Measurements from ENCODE around the gene PTPRA.

PTPRA gene

DNA sequence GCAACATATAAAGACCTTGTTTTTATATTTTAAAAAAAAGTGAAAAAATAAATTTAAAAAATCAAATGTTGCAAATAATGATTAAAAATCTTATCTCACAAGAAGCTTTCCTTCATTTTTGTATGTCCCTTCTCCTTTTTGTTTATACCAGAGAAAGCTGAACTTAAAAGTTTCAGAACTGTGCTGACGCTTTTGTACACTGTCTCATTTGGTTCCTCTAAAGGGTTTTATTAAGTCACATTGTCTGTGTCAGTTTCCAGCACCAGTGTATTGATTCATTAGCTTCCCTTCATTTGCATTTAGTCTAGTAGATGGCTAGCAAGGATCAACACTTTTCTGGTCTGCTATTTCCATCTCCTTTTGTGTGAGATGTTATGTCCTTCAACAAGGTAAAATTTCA lies 39.5 kb upstream of the PTPRA start:
- H3K4me3 ChIP-seq (ENCODE audit: low read depth, low read length) = no peak overlapping the region
- TF ChIP-seq, protein P1, sequence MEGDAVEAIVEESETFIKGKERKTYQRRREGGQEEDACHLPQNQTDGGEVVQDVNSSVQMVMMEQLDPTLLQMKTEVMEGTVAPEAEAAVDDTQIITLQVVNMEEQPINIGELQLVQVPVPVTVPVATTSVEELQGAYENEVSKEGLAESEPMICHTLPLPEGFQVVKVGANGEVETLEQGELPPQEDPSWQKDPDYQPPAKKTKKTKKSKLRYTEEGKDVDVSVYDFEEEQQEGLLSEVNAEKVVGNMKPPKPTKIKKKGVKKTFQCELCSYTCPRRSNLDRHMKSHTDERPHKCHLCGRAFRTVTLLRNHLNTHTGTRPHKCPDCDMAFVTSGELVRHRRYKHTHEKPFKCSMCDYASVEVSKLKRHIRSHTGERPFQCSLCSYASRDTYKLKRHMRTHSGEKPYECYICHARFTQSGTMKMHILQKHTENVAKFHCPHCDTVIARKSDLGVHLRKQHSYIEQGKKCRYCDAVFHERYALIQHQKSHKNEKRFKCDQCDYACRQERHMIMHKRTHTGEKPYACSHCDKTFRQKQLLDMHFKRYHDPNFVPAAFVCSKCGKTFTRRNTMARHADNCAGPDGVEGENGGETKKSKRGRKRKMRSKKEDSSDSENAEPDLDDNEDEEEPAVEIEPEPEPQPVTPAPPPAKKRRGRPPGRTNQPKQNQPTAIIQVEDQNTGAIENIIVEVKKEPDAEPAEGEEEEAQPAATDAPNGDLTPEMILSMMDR (IDR thresholded peaks at IDR 0.05; ENCODE audit: low read depth, low read length) = no peak
- TF ChIP-seq MYC (IDR thresholded peaks at IDR 0.05; ENCODE audit: low read depth, low read length) = no peak
- TF ChIP-seq, protein P2, sequence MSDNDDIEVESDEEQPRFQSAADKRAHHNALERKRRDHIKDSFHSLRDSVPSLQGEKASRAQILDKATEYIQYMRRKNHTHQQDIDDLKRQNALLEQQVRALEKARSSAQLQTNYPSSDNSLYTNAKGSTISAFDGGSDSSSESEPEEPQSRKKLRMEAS (IDR thresholded peaks at IDR 0.05; ENCODE audit: low read depth, low read length) = no peak
- TF ChIP-seq POLR2A (IDR thresholded peaks at IDR 0.05; ENCODE audit: extremely low read depth, insufficient read length) = no peak
- no peak for DNase-seq (ENCODE audit: low read depth)

DNA sequence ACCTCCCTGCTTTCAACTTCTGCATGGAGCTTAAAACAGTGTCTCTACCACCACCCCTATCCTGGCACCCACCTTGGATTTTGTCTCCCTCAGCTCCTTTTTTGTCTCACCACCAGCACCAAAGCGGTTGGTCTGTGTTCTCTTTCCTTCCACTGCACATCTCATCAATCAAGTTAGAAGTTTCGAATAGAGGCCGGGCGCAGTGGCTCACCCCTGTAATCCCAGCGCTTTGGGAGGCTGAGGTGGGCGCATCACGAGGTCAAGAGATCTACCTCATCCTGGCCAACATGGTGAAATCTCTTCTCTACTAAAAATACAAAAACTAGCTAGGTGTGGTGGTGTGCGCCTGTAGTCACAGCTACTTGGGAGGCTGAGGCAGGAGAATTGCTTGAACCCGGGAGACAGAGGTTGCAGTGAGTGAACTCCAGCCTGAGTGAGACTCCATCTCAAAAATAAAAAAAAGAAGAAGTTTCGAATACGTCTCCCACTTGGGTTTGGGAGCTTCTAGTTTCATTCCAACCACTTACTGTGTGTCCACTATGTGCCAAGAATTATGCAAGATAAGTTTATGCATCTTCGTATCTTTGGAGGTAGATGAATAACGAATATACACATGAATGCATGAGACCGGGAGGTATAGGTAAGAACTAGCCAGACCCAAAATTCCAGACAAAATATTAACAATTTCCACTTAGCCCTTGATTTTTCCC lies 38.7 kb upstream of the PTPRA start:
- no peak for DNase-seq (ENCODE audit: low read depth)
- H3K4me3 ChIP-seq (ENCODE audit: low read depth, low read length) = no peak overlapping the region
- TF ChIP-seq, protein P1 (IDR thresholded peaks at IDR 0.05; ENCODE audit: low read depth, low read length) = no peak
- TF ChIP-seq POLR2A (IDR thresholded peaks at IDR 0.05; ENCODE audit: extremely low read depth, insufficient read length) = no peak
- TF ChIP-seq, protein P2 (IDR thresholded peaks at IDR 0.05; ENCODE audit: low read depth, low read length) = no peak
- TF ChIP-seq MYC (IDR thresholded peaks at IDR 0.05; ENCODE audit: low read depth, low read length) = no peak

DNA sequence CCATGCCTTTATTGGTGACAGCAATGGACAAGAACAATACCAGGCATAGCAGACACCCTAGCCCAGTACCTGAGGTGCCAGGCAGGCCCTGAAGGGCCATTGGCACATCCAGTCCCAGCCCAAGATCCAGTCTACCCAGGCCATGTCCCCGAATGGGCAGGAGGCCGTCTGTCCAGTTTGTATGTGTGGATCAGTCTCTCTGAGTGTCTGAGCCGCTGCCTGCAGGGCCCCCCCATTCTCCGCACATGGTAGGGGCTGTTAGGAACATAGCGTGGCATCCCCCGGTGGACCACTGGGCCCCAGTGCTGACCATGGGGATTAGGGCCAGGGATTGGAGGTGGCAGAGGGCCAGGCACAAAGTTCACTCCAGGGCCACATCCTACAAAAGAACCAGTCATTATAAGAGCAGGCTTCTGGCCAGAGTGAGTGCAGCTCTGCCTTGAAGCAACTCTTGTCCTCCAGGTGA lies 37.9 kb upstream of the PTPRA start:
- no peak for DNase-seq (ENCODE audit: low read depth)
- no peak overlapping the region for H3K4me3 ChIP-seq (ENCODE audit: low read depth, low read length)
- TF ChIP-seq, protein P1 (IDR thresholded peaks at IDR 0.05; ENCODE audit: low read depth, low read length) = no peak
- TF ChIP-seq, protein P2 (IDR thresholded peaks at IDR 0.05; ENCODE audit: low read depth, low read length) = no peak
- TF ChIP-seq POLR2A (IDR thresholded peaks at IDR 0.05; ENCODE audit: extremely low read depth, insufficient read length) (no peak), MYC (IDR thresholded peaks at IDR 0.05; ENCODE audit: low read depth, low read length) (no peak)

DNA sequence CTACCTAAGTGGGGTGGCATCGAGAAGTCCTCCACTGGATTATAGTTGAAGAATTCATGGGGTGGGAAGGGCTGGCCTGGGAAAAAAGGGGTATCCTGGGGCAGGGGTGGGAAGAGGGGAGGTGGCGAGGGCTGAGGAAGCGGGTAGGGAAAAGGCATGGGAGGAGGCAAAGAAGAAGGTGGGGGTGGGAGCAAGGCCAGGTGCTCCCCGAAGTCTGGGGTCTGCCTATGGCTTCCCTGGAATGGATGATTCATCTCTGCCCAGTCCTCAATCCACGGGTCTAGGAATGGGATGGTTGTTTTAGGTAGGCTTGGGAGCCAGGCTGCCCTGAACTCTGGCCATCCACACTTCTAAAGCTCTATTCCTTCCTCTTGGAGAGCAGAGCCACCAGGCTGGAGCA lies 37.2 kb upstream of the PTPRA start:
- no peak for TF ChIP-seq MYC (IDR thresholded peaks at IDR 0.05; ENCODE audit: low read depth, low read length)
- TF ChIP-seq, protein P2 (IDR thresholded peaks at IDR 0.05; ENCODE audit: low read depth, low read length) = no peak
- DNase-seq (ENCODE audit: low read depth) = no peak
- H3K4me3 ChIP-seq (ENCODE audit: low read depth, low read length) = no peak overlapping the region

DNA sequence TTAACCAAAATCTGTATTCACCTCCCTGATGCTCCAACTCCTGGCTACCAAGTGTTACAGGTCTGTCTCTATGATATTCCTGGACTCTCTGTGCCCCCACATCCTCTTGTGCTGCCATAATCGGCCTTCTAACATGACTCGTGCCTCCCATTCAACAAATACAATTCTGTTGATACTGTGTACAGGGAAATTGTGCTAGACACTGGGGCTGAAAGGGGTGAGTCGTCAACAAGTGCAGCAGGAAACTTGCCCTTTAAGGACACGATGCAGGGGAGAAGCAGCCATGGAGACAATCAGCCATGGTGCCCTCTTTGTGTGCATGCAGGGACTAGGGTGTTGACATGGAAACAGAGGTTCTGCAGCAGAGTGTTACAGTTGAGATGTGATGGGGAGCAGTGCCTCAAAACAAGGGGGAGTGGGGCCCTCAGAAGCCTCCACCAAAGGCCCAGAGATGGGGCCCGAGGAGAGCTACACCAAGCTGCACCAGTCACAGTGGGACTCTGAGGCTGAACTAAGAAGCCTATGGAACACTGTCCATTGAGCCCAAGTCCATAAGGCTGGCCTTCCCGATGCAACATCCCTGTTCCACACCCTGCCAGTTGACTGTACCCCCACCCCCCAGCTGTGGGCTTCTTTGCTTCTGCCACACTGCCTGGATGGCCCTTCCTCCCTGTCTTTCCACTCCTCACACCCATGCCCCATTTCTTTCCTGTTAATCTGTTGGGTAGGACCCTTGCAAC lies 35.9 kb upstream of the PTPRA start:
- TF ChIP-seq POLR2A (IDR thresholded peaks at IDR 0.05; ENCODE audit: extremely low read depth, insufficient read length) (no peak), MYC (IDR thresholded peaks at IDR 0.05; ENCODE audit: low read depth, low read length) (no peak)
- TF ChIP-seq, protein P1 (IDR thresholded peaks at IDR 0.05; ENCODE audit: low read depth, low read length) = no peak
- TF ChIP-seq, protein P2 (IDR thresholded peaks at IDR 0.05; ENCODE audit: low read depth, low read length) = no peak
- DNase-seq (ENCODE audit: low read depth) = no peak
- no peak overlapping the region for H3K4me3 ChIP-seq (ENCODE audit: low read depth, low read length)
